Fibroblast of lung (primary cell): ENCODE data around the gene SPINDOC. TPM values are rescaled to one million over a fixed set of nuclear protein-coding genes. Genes with fewer than 3 reads are reported as not detected.

Experiments
- DNase-seq, 2 donors: peaks; one replicate each; pipeline versions ENCODE4 v3.0.0 to v3.0.0-alpha.2; 2010; ENCODE audit warnings: low read depth in 2 of 2
- H2AFZ ChIP-seq: 2 replicates; pipeline ENCODE4 v1.5.1; 2012; ENCODE audit warnings: low read length, control low read depth, inconsistent platforms
- H3K27ac ChIP-seq: 2 replicates; pipeline ENCODE4 v1.5.1; 2011; ENCODE audit warnings: low read length, control low read depth; ENCODE audit not compliant: insufficient read depth
- H3K27me3 ChIP-seq: 2 replicates; pipeline ENCODE4 v1.5.1; 2011; ENCODE audit warnings: mild to moderate bottlenecking, low read length; ENCODE audit not compliant: control insufficient read depth, insufficient read depth
- H3K36me3 ChIP-seq: 2 replicates; pipeline ENCODE4 v1.5.1; 2011; ENCODE audit warnings: low read length; ENCODE audit not compliant: control insufficient read depth, insufficient read depth
- H3K4me1 ChIP-seq: 2 replicates; pipeline ENCODE4 v1.5.1; 2011; ENCODE audit warnings: low read length; ENCODE audit not compliant: control insufficient read depth, insufficient read depth; ENCODE audit errors: extremely low read depth
- H3K4me2 ChIP-seq: 2 replicates; pipeline ENCODE4 v1.5.1; 2011; ENCODE audit warnings: low read length, control low read depth; ENCODE audit not compliant: insufficient read depth; ENCODE audit errors: extremely low read depth
- H3K4me3 ChIP-seq, 4 experiments: fragments of 200-600 bp in 1 of 4; sonication (generic) in 1 of 4; replicated peaks in 1 of 4; 2 replicates each; pipeline ENCODE4 v1.5.1; 2011 to 2016; ENCODE audit warnings: low read length in 4 of 4, low read depth in 3 of 4, mild to moderate bottlenecking in 3 of 4, control low read depth in 2 of 4, inconsistent platforms in 1 of 4, mixed read lengths in 1 of 4; ENCODE audit not compliant: insufficient read depth in 1 of 4; ENCODE audit errors: control extremely low read depth in 1 of 4
- H3K79me2 ChIP-seq: 2 replicates; pipeline ENCODE4 v1.5.1; 2012; ENCODE audit warnings: mild to moderate bottlenecking, low read length, inconsistent platforms; ENCODE audit not compliant: control insufficient read depth, insufficient read depth
- H3K9ac ChIP-seq: 2 replicates; pipeline ENCODE4 v1.5.1; 2011; ENCODE audit warnings: mild to moderate bottlenecking, low read length, control low read depth; ENCODE audit not compliant: insufficient read depth
- H3K9me3 ChIP-seq: 2 replicates; pipeline ENCODE4 v1.5.1; 2012; ENCODE audit warnings: low read depth, low read length; ENCODE audit not compliant: control insufficient read depth, insufficient read depth
- H4K20me1 ChIP-seq: 2 replicates; pipeline ENCODE4 v1.5.1; 2011; ENCODE audit warnings: low read length; ENCODE audit not compliant: control insufficient read depth, insufficient read depth; ENCODE audit errors: extremely low read depth
- CTCF ChIP-seq, 2 donors: IDR thresholded peaks in 1 of 2; conservative IDR thresholded peaks in 1 of 2; 1 replicate in 1 of 2; 2 replicates in 1 of 2; pipeline ENCODE4 v1.5.1; 2011 to 2012; ENCODE audit warnings: low read length in 2 of 2, control low read depth in 1 of 2, inconsistent platforms in 1 of 2, low read depth in 1 of 2, mild to moderate bottlenecking in 1 of 2
- EZH2 ChIP-seq: IDR thresholded peaks from 2 replicates; pipeline ENCODE4 v1.5.1; 2012; ENCODE audit warnings: low read length, control low read depth, mild to moderate bottlenecking; ENCODE audit errors: missing control alignments
- polyA plus RNA-seq, 2 donors: library from polyadenylated mRNA; depleted of rRNA in 1 of 2; stranded (reverse) in 1 of 2; unstranded in 1 of 2; fragments of >200 nt; gene quantifications; 2 replicates each; pipeline ENCODE4 v1.2.1, GENCODE V29; 2011 to 2012; ENCODE audit warnings: missing spikeins in 1 of 2
- total RNA-seq: library from RNA; depleted of rRNA; stranded (reverse); fragments of >200 nt; gene quantifications from 2 replicates; pipeline ENCODE4 v1.2.1, GENCODE V29; 2014

SPINDOC gene
- total and polyA plus RNA-seq, 2 donors (not counting 1 experiment from before 2014, with no cell fraction given) = 10.7 to 10.9 TPM

- H3K4me1 ChIP-seq = peaks cover 30% of the 10 kb centered on the region
- DNase-seq = no peak
- no peak overlapping the region for H3K4me3 ChIP-seq
These were observed 62.3 kb downstream of the SPINDOC start for GRCh38 chr11:63875506-63876065.

GRCh38 chr11:63876616-63877015 lies 63.4 kb downstream of the SPINDOC start:
- DNase-seq = no peak
- no peaks in the 10 kb centered on the region for H3K36me3 ChIP-seq

More at GRCh38 chr11:63875506-63876065, 62.3 kb downstream of the SPINDOC start:
- no peak overlapping the region for H3K9ac ChIP-seq
- H4K20me1 ChIP-seq = peaks cover 2% of the 10 kb centered on the region
- no peaks in the 10 kb centered on the region for H3K27me3 ChIP-seq
- H3K27ac ChIP-seq = no peak overlapping the region
- TF ChIP-seq CTCF (conservative IDR thresholded peaks at IDR 0.05 in 1 of 2, IDR thresholded peaks at IDR 0.05 in 1 of 2; ENCODE audit: low read depth in 1 of 2, low read length in 2 of 2) (no peak), EZH2 (no peak)
- H3K79me2 ChIP-seq = peaks cover 60% of the 10 kb centered on the region
- H3K36me3 ChIP-seq = no peaks in the 10 kb centered on the region
- no peaks in the 10 kb centered on the region for H3K9me3 ChIP-seq
- H2AFZ ChIP-seq = no peak overlapping the region
- no peak overlapping the region for H3K4me2 ChIP-seq

More at GRCh38 chr11:63876616-63877015, 63.4 kb downstream of the SPINDOC start:
- H3K27ac ChIP-seq = no peak overlapping the region
- peaks cover 62% of the 10 kb centered on the region for H3K79me2 ChIP-seq
- no peaks in the 10 kb centered on the region for H4K20me1 ChIP-seq
- no peak overlapping the region for H3K4me2 ChIP-seq
- H3K4me1 ChIP-seq = peaks cover 27% of the 10 kb centered on the region
- no peaks in the 10 kb centered on the region for H3K9me3 ChIP-seq
- no peak overlapping the region for H2AFZ ChIP-seq
- H3K4me3 ChIP-seq = no peak overlapping the region
- H3K27me3 ChIP-seq = no peaks in the 10 kb centered on the region
- no peak overlapping the region for H3K9ac ChIP-seq
- TF ChIP-seq EZH2 (no peak), CTCF (conservative IDR thresholded peaks at IDR 0.05 in 1 of 2, IDR thresholded peaks at IDR 0.05 in 1 of 2; ENCODE audit: low read depth in 1 of 2, low read length in 2 of 2) (no peak)

Other genes starting within 250 kb of the SPINDOC start
- 32.1 and 45.4 TPM in 2 replicates for gene PLAAT3, start 199.0 kb upstream of the SPINDOC start, total RNA-seq
- gene PLAAT3, start 199.0 kb upstream of the SPINDOC start, polyA plus RNA-seq = 11.4 and 40.9 TPM in 2 replicates
- gene ATL3, start 142.1 kb upstream of the SPINDOC start, total RNA-seq = 120 and 147 TPM in 2 replicates
- 89.5 and 111 TPM in 2 replicates for gene ATL3, start 142.1 kb upstream of the SPINDOC start, polyA plus RNA-seq
- gene RTN3, start 132.0 kb upstream of the SPINDOC start, total RNA-seq = 67.8 and 93.3 TPM in 2 replicates
- gene RTN3, start 132.0 kb upstream of the SPINDOC start, polyA plus RNA-seq = 158 and 167 TPM in 2 replicates
- 12.9 and 14.4 TPM in 2 replicates for gene ZFTA, start 44.7 kb upstream of the SPINDOC start, total RNA-seq
- gene ZFTA, start 44.7 kb upstream of the SPINDOC start, polyA plus RNA-seq = 5.4 and 6.0 TPM in 2 replicates
- gene MARK2, start 25.7 kb downstream of the SPINDOC start, total RNA-seq = 5.4 and 6.4 TPM in 2 replicates
- gene MARK2, start 25.7 kb downstream of the SPINDOC start, polyA plus RNA-seq = 12.3 and 16.8 TPM in 2 replicates
- gene RCOR2, start 103.7 kb downstream of the SPINDOC start, total RNA-seq = 4.1 and 5.6 TPM in 2 replicates
- gene RCOR2, start 103.7 kb downstream of the SPINDOC start, polyA plus RNA-seq = 1.8 and 3.9 TPM in 2 replicates
- 7.2 and 9.2 TPM in 2 replicates for gene NAA40, start 125.5 kb downstream of the SPINDOC start, total RNA-seq
- gene NAA40, start 125.5 kb downstream of the SPINDOC start, polyA plus RNA-seq = 19.1 and 19.7 TPM in 2 replicates
- 255 and 409 TPM in 2 replicates for gene COX8A, start 161.2 kb downstream of the SPINDOC start, total RNA-seq
- gene COX8A, start 161.2 kb downstream of the SPINDOC start, polyA plus RNA-seq = 200 and 330 TPM in 2 replicates
- 36.5 and 37.8 TPM in 2 replicates for gene OTUB1, start 173.0 kb downstream of the SPINDOC start, total RNA-seq
- gene OTUB1, start 173.0 kb downstream of the SPINDOC start, polyA plus RNA-seq = 113 and 154 TPM in 2 replicates
- gene FLRT1, start 222.5 kb downstream of the SPINDOC start, total RNA-seq = 0.17 and 0.26 TPM in 2 replicates
- 0.01 and 0.02 TPM in 2 replicates for gene FLRT1, start 222.5 kb downstream of the SPINDOC start, polyA plus RNA-seq